Testis (tissue), 2 donors: ENCODE measurements around the gene GRIK4.

Source experiments
- CTCF ChIP-seq, 3 experiments: fragments of 450-650 bp in 2 of 3; fragments of 200-600 bp in 1 of 3; sonication (generic) in 1 of 3; IDR thresholded peaks; one replicate each; pipeline ENCODE4 v1.5.1; 2016 to 2019; ENCODE audit warnings: antibody characterized with exemption in 3 of 3, mild to moderate bottlenecking in 2 of 3, moderate library complexity in 1 of 3
- POLR2A ChIP-seq: fragments of 450-650 bp; IDR thresholded peaks from one replicate; pipeline ENCODE4 v1.6.1; 2017; ENCODE audit warnings: antibody characterized with exemption, mild to moderate bottlenecking, moderate library complexity

- TF ChIP-seq CTCF (IDR thresholded peaks at IDR 0.05): no peak
- no peak for TF ChIP-seq POLR2A
These were observed 67.1 kb downstream of the GRIK4 start for GRCh38 chr11:120578596-120579154.
